Prostate gland (tissue), 2 donors: Measurements from ENCODE around the gene SMARCA1.

Source experiments
- CTCF ChIP-seq, 4 experiments: fragments of 200-600 bp in 2 of 4; fragments of 450-650 bp in 2 of 4; sonication (generic) in 2 of 4; IDR thresholded peaks; 1 replicate in 3 of 4; 2 replicates in 1 of 4; pipeline ENCODE4 v1.5.1; 2016 to 2019; ENCODE audit warnings: antibody characterized with exemption in 4 of 4, mild to moderate bottlenecking in 2 of 4, moderate library complexity in 2 of 4
- POLR2A ChIP-seq: fragments of 450-650 bp; IDR thresholded peaks from one replicate; pipeline ENCODE4 v1.6.1; 2016; ENCODE audit warnings: antibody characterized with exemption, mild to moderate bottlenecking
- POLR2AphosphoS5 ChIP-seq: sonication (generic); formaldehyde crosslinking; IDR thresholded peaks from one replicate; pipeline ENCODE4 v1.6.1; 2017; ENCODE audit warnings: antibody characterized with exemption

GRCh38 chrX:129497146-129497843 is 26.0 kb downstream of the SMARCA1 start:
- TF ChIP-seq CTCF (IDR thresholded peaks at IDR 0.05) (no peak), POLR2AphosphoS5 (no peak), POLR2A (no peak)
